Dermis microvascular lymphatic vessel endothelial cell (primary cell): ENCODE results near the gene DMRTB1. TPM values are rescaled to one million over a fixed set of nuclear protein-coding genes. Genes with fewer than 3 reads are reported as not detected.

ENCODE experiments used
- DNase-seq, 2 donors: peaks; one replicate each; pipeline versions ENCODE4 v3.0.0 to v3.0.0-alpha.2; 2010; ENCODE audit warnings: low read depth in 2 of 2
- total RNA-seq: library from RNA; depleted of rRNA; stranded (reverse); fragments of >200 nt; gene quantifications from 2 replicates; pipeline ENCODE4 v1.2.1, GENCODE V29; 2014

Gene DMRTB1
- total RNA-seq, 1 donor from 2014 or later = not detected

DNA sequence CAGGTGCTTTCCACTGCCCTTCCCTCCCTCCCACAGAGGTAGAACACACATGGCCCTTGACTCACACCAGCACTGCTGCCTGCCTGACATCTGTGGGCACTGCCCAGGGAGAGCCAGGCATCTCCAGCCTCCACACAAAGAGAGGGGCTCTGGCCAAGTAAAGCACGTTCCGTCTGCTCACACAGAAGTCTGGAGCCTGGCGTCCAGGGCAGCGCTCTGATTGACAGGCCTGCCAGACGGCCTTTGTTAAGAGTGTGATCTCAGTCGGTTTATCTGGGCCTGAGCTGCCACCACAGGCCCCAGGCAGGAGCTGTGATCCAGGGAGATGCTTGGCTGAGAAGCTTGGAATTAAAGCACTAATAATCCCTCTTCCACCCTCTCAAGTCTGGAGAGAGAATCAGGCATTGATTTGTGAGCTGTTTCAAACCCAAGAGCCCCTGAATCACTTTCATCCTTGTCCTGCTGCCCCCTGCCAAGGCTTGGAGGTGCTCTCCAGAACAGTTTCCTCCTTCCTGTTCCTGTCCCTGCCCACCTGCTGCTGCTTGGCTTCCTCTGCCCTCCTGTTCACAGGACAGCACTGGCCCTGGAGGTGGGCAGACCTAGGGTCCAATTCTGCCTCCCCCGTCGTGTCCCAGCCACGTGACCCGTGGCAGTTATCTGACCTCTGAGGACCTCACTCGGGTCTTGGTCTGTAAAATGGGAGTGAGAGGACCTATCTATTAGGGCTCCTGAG lies 3.7 kb downstream of the DMRTB1 start:
- no peak for DNase-seq

GRCh38 chr1:53463961-53464899 lies 5.0 kb downstream of the DMRTB1 start:
- no peak for DNase-seq

DNA sequence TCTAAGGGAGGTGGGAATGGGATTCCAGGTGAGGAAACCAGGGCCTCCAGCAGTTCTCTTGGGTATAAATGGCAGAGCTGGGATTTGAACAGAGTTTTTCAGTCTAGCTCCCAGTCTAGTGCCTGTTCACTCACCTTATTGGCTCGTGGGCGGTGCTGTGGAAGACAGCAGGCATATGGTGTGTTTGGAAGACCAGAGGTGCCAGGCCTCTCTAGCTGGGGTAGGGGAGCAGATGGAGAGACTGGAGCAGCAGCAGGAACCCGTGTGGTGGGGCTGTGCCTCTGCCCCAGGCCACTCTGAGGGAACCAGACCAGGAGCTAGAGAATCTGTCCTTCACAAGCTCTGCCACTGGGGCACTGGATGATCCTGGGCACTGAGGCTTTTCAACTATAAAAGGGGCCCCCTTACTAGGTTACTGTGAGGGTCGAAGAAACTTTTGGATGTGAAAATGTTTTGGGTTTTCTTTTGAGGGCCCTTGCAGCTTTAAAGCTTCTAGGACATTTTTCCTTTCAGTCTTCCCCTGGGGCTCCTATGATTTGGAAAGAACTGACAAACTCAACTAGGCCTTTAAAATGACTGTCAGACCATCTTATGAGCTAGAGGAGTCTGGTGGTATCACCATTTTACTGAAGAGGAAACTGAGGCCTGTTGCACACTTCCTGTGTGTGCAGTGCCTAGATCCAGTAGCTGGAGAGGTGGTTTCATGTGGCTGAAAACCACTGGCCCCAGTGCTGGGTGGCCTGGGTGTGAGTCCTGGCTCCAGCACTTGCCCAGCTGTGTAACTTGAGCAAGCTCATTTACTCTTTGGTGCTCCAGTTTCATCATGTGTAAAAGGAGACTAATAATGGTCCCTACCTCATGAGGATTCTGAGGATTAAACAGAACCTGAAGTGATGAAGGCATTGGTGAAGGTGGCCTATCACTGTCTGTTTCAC lies 6.1 kb downstream of the DMRTB1 start:
- no peak for DNase-seq

- DNase-seq = no peak
Measured at GRCh38 chr1:53467391-53467790, 8.2 kb downstream of the DMRTB1 start.

- DNase-seq = no peak
Measured at GRCh38 chr1:53468374-53468773, 9.2 kb downstream of the DMRTB1 start.

GRCh38 chr1:53469373-53469772 lies 10.2 kb downstream of the DMRTB1 start:
- DNase-seq = no peak

DNA sequence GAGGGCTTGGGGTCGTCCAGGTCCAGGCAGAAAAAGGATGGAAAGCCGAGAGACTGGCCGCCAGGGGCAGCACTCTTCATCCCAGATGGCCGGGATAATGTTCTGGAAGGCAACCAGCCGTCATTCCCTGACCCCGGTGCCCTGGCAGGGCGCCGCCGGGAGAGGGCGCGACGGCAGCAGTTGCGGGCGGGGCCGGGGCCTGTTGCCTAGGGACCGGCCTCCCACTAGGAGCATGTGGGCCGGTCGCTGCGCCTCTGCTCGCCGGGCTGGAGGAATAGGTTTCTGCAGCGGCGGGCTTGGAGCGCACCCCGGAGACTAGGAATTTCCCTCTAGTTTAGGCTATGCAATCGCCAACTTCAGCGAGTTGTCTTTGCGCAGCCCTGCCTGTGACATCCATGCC lies 11.0 kb downstream of the DMRTB1 start:
- DNase-seq = peak; percentile 29 to 57

GRCh38 chr1:53470584-53470983 lies 11.4 kb downstream of the DMRTB1 start:
- no peak for DNase-seq

DNA sequence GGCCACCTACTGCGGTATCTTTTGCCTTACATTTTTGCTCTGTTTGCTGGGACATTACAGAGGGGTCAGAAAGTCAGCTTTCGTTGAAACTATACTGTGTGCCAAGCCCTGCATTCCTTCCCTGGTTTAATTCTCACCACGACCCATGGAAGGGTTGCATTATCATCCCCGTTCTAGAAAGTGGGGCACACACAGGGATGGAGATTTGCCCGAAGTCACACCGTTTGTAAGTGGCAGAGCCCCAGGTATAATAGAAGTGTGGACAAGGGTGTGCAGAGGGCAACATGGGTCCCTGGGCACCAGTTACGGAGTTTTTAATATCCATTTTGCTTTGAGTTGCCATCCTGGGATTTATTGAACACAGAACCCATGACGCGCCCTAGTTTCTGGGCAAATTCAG lies 11.8 kb downstream of the DMRTB1 start:
- no peak for DNase-seq

DNA sequence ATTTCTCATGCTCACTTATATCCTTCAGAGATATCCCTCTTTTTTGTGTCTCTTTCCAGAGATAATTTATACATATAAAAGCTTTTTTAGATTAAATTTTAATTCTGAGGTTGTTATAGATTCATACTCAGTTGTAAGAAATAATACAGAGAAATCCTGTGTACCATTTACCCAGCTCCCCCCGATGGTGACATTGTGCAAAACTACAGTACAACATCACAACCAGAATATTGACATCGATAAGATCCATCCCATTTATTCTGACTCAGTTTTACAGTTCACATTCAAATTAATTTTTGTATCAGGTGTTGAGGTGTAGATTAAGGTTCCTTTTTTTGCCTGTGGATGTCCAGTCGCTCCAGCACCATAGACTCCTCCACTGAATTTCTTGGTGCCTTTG lies 14.3 kb downstream of the DMRTB1 start:
- DNase-seq = peak in 1 of 2 donors; percentile 4

DNA sequence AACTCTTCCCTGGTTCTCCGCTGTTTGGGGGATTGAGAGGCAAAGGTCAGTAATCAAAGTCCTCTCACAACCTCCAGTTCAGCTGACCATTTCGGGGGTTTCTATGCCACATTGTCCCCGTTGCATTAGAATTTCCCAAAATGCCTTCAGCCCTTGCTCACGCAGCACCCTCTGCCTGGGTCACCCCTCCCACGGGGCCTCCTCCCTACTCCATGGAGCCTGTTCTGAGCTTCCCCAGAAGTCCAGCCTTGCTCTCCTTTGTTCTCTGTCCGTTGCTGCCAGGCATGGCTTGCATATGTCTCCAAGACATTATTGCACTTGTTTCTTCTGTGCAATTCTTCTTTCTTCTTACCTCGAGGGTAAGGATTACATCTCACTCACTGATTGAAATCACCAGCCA lies 16.5 kb downstream of the DMRTB1 start:
- no peak for DNase-seq

DNA sequence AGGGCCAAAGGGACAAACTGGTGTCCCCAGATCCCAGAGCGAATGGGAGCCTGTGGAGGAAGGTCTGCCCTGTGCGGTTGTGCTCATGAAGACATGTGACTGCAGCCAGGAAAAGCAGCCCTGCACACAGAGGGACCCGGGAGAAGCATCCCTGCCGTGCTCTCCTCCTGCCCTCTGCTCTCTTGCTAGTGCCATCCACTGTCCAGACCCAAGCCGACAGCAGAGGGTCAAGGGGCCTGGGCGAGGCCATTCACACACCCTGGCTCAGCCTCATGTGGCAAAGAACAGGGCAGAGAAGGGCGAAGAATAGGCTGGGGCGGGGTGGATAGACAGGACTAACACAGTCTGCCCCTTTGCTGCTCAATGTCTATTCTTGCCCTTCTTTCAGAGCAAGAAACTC lies 17.4 kb downstream of the DMRTB1 start:
- no peak for DNase-seq

- DNase-seq = no peak
Measured at GRCh38 chr1:53477651-53478501, 18.7 kb downstream of the DMRTB1 start.

GRCh38 chr1:53478502-53478818 lies 19.3 kb downstream of the DMRTB1 start:
- no peak for DNase-seq

DNA sequence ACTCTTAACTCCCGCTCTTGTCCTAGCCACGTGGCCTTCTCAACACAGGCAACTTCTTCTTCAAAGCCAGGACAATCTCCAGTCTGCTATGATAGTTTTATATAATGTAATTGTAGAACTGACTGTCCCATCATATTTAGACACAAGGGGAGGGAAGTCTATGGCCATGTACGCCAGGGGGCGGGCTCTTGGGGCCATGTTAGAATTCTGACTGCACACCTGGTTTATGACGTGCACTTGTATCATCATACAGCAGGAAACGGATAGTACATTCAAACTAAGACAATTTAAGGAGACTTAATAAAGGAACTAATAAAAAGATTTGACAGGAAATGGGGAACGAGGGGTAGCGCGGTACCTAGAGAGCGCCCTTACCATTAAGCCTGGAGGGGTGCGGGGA lies 21.5 kb downstream of the DMRTB1 start:
- DNase-seq = no peak

DNA sequence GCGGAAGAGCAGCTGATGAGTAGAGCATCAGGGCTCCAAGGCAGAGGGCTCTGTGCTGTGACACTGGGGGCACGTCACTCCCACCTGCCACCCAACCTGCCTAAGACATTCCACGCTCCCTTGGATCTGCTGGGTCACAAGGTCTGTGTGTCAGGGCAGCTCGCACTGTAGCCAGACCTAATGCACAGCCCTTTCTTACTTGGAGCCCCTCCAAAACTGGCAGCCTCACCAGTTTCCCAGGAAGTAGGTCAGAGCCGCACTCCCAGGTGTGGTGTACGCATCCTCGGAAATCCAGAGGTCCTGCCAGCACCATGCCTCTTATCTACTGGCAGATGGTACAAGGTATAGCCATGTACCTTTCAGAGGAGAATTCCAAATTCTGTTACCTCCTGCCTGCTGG lies 22.3 kb downstream of the DMRTB1 start:
- DNase-seq = no peak

GRCh38 chr1:53482441-53483153 lies 23.4 kb downstream of the DMRTB1 start:
- DNase-seq = no peak

DNA sequence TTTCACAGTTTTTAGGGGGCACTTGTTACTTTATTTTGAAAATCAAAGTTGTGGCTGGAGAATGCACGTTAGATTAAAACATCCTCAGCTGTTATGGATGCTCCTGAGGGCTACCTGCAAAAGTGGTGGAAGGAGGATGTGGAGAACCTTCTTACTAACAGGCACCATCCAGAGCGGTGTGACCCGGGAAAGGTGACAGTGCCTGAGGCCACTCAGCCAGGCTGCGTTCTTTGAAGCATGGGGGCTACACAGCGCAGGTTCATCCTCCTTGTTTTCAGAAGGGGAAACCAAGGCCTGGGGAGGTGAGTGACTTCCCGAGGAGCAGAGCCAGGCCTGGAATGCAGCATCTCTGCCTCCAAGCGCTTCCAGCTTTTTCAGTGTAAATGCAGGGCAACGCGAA lies 24.0 kb downstream of the DMRTB1 start:
- DNase-seq = no peak

DNA sequence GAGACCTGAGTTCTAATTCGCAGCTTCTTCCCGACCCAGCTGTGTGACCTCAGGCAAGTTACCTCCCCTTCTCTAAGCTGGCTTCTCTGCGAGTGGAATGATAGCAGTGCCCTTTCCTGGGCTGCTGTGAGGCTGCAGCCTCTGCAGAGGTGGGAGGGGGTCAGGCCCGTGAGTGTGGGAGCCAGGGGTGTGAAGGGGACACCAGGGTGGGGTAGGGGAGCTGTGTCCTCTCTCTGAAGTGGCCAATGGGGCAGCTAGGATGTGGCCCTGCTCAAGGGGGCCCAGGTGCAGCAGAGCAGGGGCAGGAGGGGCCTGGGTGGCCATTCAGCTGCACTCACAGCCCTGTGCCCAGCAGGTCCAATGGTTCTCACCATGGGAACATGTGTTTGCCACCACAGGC lies 24.5 kb downstream of the DMRTB1 start:
- no peak for DNase-seq
